Ovary (tissue), 10 donors: ENCODE data around the gene FICD. TPM values are rescaled to one million over a fixed set of nuclear protein-coding genes. Genes with fewer than 3 reads are reported as not detected.
A peak's percentile ranks its signal among the peaks of the same experiment; 100 is the strongest.

Experiments used
- DNase-seq, 5 donors: peaks; one replicate each; pipeline ENCODE4 v3.0.0-alpha.2; 2019 to 2020
- H3K27ac ChIP-seq, 2 donors: fragments of 200-600 bp; one replicate each; pipeline versions ENCODE4 v1.5.1 to v1.8.0; 2019 to 2022
- H3K27me3 ChIP-seq: fragments of 200-600 bp; one replicate; pipeline ENCODE4 v1.8.0; 2022
- H3K36me3 ChIP-seq: fragments of 200-600 bp; sonication (generic); one replicate; pipeline ENCODE4 v1.5.1; 2019
- H3K4me1 ChIP-seq: one replicate; pipeline ENCODE4 v1.8.1; 2013; ENCODE audit warnings: mild to moderate bottlenecking, moderate library complexity; ENCODE audit not compliant: insufficient read depth
- H3K4me3 ChIP-seq: fragments of 200-600 bp; sonication (generic); one replicate; pipeline ENCODE4 v1.5.1; 2017
- H3K9me3 ChIP-seq, 2 donors: fragments of 200-600 bp in 1 of 2; sonication (generic) in 1 of 2; one replicate each; pipeline versions ENCODE4 v1.5.1 to v1.8.1; 2013 to 2019; ENCODE audit warnings: mild to moderate bottlenecking in 1 of 2, moderate library complexity in 1 of 2
- EP300 ChIP-seq: sonication (generic); formaldehyde crosslinking; IDR thresholded peaks from one replicate; pipeline ENCODE4 v1.6.1; 2017; ENCODE audit warnings: antibody characterized with exemption
- POLR2A ChIP-seq: fragments of 450-650 bp; IDR thresholded peaks from one replicate; pipeline ENCODE4 v1.6.1; 2017; ENCODE audit warnings: antibody characterized with exemption, mild to moderate bottlenecking, moderate library complexity
- WGBS, 3 donors: extraction: QIAGEN DNeasy Blood & Tissue Kit in 1 of 3; methylation state at CpG; one replicate each; pipeline versions ENCODE4 v1.1.5 to v1.1.7; 2013 to 2017; 5-methylcytosine and 5-hydroxymethylcytosine counted together
- intact Hi-C, 4 donors: fragments of 100-400 bp; cut with DNase I; formaldehyde crosslinking; loops; one replicate each; pipeline versions ENCODE4 v1.11.0 to v1.15.1; 2022 to 2023
- long read RNA-seq, 3 donors: library from polyadenylated mRNA in 2 of 3; unstranded in 2 of 3; transcript quantifications; one replicate each; pipeline ENCODE4 v2.0.0 and lab custom pipeline, GENCODE V29; 2021 to 2026
- polyA plus RNA-seq, 2 donors: library from polyadenylated mRNA; stranded (reverse); fragments of 200-250 nt in 1 of 2; fragments of 350-450 nt in 1 of 2; fragmentation: Illumina TruSeq in 1 of 2; extraction: RNeasy Lipid Tissue Mini Kit (QIAGEN cat#74804) in 1 of 2; gene quantifications; one replicate each; pipeline ENCODE4 v1.2.3, GENCODE V29; 2013 to 2014
- total RNA-seq, 7 donors: library from RNA; depleted of rRNA in 2 of 7; stranded (reverse); fragments of >200 nt in 2 of 7; fragmentation: NEBNext Ultra II Directional in 3 of 7; extraction: Animal tissue kit (Norgen Biotek cat#: 25700) in 3 of 7; gene quantifications; one replicate each; pipeline versions ENCODE4 v1.1.0 to v1.2.4, GENCODE V29; 2016 to 2023
- TF ChIP-seq, protein P1 (sequence below), 3 donors: fragments of 450-650 bp in 2 of 3; fragments of 200-600 bp in 1 of 3; IDR thresholded peaks; one replicate each; pipeline versions ENCODE4 v1.5.1 to v1.8.0; 2016 to 2022; ENCODE audit warnings: antibody characterized with exemption in 3 of 3, mild to moderate bottlenecking in 1 of 3
- donor health status: DM: no; HTN: no; CAD: no; lungs with moderate emphysema.
- donor health status: DM: no; HTN: no; CAD: no.
- donor health status: Bipolar disorder and iron deficiency.
- donor health status: DM: yes; HTN: yes; CAD: no.
- donor health status: DM: no; HTN: no; CAD: no.
- donor health status: DM: yes; HTN: yes; CAD: no.

Gene FICD
- total RNA-seq: 10 to 100 TPM in 1 of 7 donors, 1 to 10 TPM in 6; 3.9 to 12.7 (median 7.6) TPM
- polyA plus RNA-seq: 1 to 10 TPM; 2.0 to 6.0 TPM
- long read RNA-seq, donor 1, transcript FICD-205 (2 exons, 603 nt): minor isoform, 9 of 135 reads
- long read RNA-seq, donor 1, transcript FICD-204 (3 exons, 3,347 nt): major isoform, 122 of 135 reads
- long read RNA-seq, donor 1, partial matches to known transcripts: 2 of 135 reads
- long read RNA-seq, donor 1, other reads (novel, unspliced or antisense): 2 of 135 reads
- long read RNA-seq, donor 2, transcript FICD-204 (3 exons, 3,347 nt): major isoform, 8 of 8 reads
- long read RNA-seq, donor 2, partial matches to known transcripts: 0 of 8 reads
- long read RNA-seq, donor 2, other reads (novel, unspliced or antisense): 0 of 8 reads
- long read RNA-seq, donor 3, transcript FICD-204 (3 exons, 3,347 nt): major isoform, 23 of 29 reads
- long read RNA-seq, donor 3, partial matches to known transcripts: 1 of 29 reads
- long read RNA-seq, donor 3, other reads (novel, unspliced or antisense): 5 of 29 reads

DNA sequence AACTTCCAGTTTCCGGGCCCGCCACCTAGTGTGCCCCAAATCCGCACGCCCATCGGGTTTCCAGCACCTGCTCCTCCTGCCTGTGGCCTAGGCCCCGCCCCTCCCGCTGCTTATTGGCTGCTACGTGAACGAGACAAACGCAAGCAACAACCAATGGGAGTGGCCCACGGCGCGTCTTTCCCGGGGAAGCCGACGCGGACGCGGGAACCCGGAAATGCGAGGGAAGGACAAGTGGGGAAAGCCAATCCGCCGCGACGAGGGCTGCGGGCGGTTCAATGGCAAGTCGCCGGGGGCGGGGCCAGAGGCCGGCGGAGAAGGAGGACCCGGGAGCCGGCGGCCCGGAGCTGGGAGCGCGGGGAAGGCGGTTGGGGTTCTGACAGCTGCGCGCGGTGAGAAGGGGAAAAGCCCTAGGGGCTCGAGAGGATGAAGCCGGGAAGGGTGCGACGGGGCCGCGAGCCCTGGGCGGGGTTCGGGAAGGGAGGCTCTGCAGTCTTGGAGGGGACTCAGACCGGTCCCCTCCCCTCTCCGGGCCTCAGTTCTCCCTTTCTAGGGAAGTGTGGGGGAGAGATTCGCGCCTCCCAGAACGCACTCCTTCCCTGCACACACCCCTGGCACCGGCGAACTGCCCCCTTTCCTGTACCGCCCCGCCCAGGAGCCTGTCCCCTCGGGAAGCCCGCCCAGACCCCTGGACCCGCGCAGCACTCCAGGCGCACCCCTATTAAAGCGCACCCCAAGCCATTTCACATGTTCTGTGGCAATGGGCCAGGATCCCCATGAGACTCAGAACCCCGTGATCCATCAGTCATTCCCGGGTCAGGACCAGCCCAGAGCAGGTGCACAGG is at the start of gene FICD:
Gene FICD, plus strand, starts transcription at position 305 of the 842 bp plus-strand sequence. CDS start 1,696 bp downstream, outside the sequence.
- Histone ChIP-seq H3K4me1 (no peaks in the 10 kb centered on the region), H3K36me3 (no peaks in the 10 kb centered on the region), H3K4me3 (peak within 1 kb of the TSS; percentile 92), H3K9me3 (no peaks in the 10 kb centered on the region), H3K27ac (no peak within 1 kb of the TSS), H3K27me3 (no peaks in the 10 kb centered on the region)
- DNase-seq: peak; percentile 99 to 100 (median 99)
- intact Hi-C loops: loop anchor here in 2 of 4 donors (10.0 kb wide), 3 partner anchors 750 to 840 kb away; partner anchors contain the start of genes PRDM4 (in 1 of the 2) and PWP1 (in 1 of the 2)
- WGBS, 3 donors: 0% methylated on average over 67 of the region's 67 CpGs
- TF ChIP-seq, protein P1, sequence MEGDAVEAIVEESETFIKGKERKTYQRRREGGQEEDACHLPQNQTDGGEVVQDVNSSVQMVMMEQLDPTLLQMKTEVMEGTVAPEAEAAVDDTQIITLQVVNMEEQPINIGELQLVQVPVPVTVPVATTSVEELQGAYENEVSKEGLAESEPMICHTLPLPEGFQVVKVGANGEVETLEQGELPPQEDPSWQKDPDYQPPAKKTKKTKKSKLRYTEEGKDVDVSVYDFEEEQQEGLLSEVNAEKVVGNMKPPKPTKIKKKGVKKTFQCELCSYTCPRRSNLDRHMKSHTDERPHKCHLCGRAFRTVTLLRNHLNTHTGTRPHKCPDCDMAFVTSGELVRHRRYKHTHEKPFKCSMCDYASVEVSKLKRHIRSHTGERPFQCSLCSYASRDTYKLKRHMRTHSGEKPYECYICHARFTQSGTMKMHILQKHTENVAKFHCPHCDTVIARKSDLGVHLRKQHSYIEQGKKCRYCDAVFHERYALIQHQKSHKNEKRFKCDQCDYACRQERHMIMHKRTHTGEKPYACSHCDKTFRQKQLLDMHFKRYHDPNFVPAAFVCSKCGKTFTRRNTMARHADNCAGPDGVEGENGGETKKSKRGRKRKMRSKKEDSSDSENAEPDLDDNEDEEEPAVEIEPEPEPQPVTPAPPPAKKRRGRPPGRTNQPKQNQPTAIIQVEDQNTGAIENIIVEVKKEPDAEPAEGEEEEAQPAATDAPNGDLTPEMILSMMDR (IDR thresholded peaks at IDR 0.05): no peak
- TF ChIP-seq EP300: no peak
- no peak for TF ChIP-seq POLR2A

DNA sequence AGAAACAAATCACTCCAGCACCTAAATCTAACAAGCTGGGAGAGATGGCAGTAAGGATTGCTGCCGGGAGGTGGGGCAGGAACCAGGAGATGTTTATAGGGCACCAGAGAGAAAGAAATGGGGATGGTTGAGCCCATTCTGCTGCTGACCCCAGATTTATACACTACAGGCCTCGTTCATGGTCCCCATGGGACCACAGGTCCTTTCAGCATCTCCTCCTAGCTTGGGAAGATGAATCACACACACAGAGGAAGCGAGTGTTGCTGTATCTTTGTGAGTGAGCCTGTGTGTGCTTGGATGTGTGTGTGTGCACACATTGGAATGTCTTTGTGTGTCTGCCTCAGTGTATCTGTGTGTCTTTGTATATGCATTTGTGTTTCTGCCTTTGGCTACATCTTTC is 49.7 kb upstream of the FICD start:
- DNase-seq: no peak
- Histone ChIP-seq H3K27me3 (no peaks in the 10 kb centered on the region), H3K9me3 (no peaks in the 10 kb centered on the region), H3K27ac (no peak overlapping the region), H3K4me1 (no peaks in the 10 kb centered on the region), H3K36me3 (no peaks in the 10 kb centered on the region), H3K4me3 (no peak overlapping the region)
- intact Hi-C loops: no loop called here
- TF ChIP-seq POLR2A (no peak), EP300 (no peak)
- 46 to 63% (median 49%) methylated on average over 3 of the region's 3 CpGs for WGBS, 3 donors

GRCh38 chr12:108468196-108468968 is 46.7 kb upstream of the FICD start:
- intact Hi-C loops: no loop called here

GRCh38 chr12:108473400-108474055 is 41.5 kb upstream of the FICD start:
- no peak for DNase-seq
- TF ChIP-seq, protein P1 (IDR thresholded peaks at IDR 0.05): no peak
- Histone ChIP-seq H3K27me3 (no peaks in the 10 kb centered on the region), H3K4me3 (no peak overlapping the region), H3K27ac (no peak overlapping the region), H3K9me3 (no peaks in the 10 kb centered on the region), H3K36me3 (no peaks in the 10 kb centered on the region), H3K4me1 (no peaks in the 10 kb centered on the region)
- intact Hi-C loops: no loop called here
- 72 to 82% (median 76%) methylated on average over 5 of the region's 5 CpGs for WGBS, 3 donors

More at GRCh38 chr12:108468196-108468968, 46.7 kb upstream of the FICD start:
- no peaks in the 10 kb centered on the region for H3K36me3 ChIP-seq
- TF ChIP-seq, protein P1 (IDR thresholded peaks at IDR 0.05): no peak
- H3K27ac ChIP-seq: no peak overlapping the region
- no peaks in the 10 kb centered on the region for H3K4me1 ChIP-seq
- DNase-seq: no peak
- WGBS, 3 donors: 40 to 58% (median 44%) methylated on average over 5 to 6 of the region's 6 CpGs
- H3K4me3 ChIP-seq: no peak overlapping the region
- H3K27me3 ChIP-seq: no peaks in the 10 kb centered on the region
- no peaks in the 10 kb centered on the region for H3K9me3 ChIP-seq
